HG03060 (cell line): ENCODE data around the gene PTPRG.
"Not testable (repeated sequence)": the region's sequence is repeated elsewhere in the genome, so short reads cannot be mapped to it uniquely, and the experiment has no call there.

Experiments
- ATAC-seq: cut with Tn5 transposase; IDR thresholded peaks from one replicate; pipeline ENCODE4 v1.9.1; 2021; ENCODE audit warnings: low read depth, moderate number of reproducible peaks; ENCODE audit not compliant: unreplicated experiment

PTPRG gene

GRCh38 chr3:61710920-61711319 is 149.5 kb downstream of the PTPRG start:
- not testable (repeated sequence) for ATAC-seq

GRCh38 chr3:61714225-61714624 is 152.9 kb downstream of the PTPRG start:
- ATAC-seq, result no peak

GRCh38 chr3:61715886-61716527 is 154.6 kb downstream of the PTPRG start:
- no peak for ATAC-seq

- not testable (repeated sequence) for ATAC-seq
Measured at GRCh38 chr3:61716693-61717092, 155.3 kb downstream of the PTPRG start.

GRCh38 chr3:61718565-61718964 is 157.2 kb downstream of the PTPRG start:
- no peak for ATAC-seq

GRCh38 chr3:61719278-61719977 is 158.1 kb downstream of the PTPRG start:
- no peak for ATAC-seq

- no peak for ATAC-seq
Measured at GRCh38 chr3:61723038-61723437, 161.7 kb downstream of the PTPRG start.

GRCh38 chr3:61724183-61724582 is 162.8 kb downstream of the PTPRG start:
- peak; percentile 74 for ATAC-seq

GRCh38 chr3:61724801-61725200 is 163.4 kb downstream of the PTPRG start:
- no peak for ATAC-seq

- no peak for ATAC-seq
Measured at GRCh38 chr3:61725851-61726333, 164.5 kb downstream of the PTPRG start.

GRCh38 chr3:61727435-61727834 is 166.1 kb downstream of the PTPRG start:
- no peak for ATAC-seq

GRCh38 chr3:61729038-61729634 is 167.8 kb downstream of the PTPRG start:
- ATAC-seq, result no peak

GRCh38 chr3:61730056-61730455 is 168.7 kb downstream of the PTPRG start:
- ATAC-seq, result no peak

- no peak for ATAC-seq
Measured at GRCh38 chr3:61730577-61731231, 169.3 kb downstream of the PTPRG start.

- ATAC-seq, result no peak
Measured at GRCh38 chr3:61733000-61733399, 171.6 kb downstream of the PTPRG start.

- ATAC-seq, result no peak
Measured at GRCh38 chr3:61733876-61734275, 172.5 kb downstream of the PTPRG start.

- ATAC-seq, result no peak
Measured at GRCh38 chr3:61734749-61735686, 173.6 kb downstream of the PTPRG start.

GRCh38 chr3:61736506-61736905 is 175.1 kb downstream of the PTPRG start:
- no peak for ATAC-seq

GRCh38 chr3:61739640-61740039 is 178.3 kb downstream of the PTPRG start:
- no peak for ATAC-seq

GRCh38 chr3:61740494-61740893 is 179.1 kb downstream of the PTPRG start:
- no peak for ATAC-seq
